Activated naive CD8-positive, alpha-beta T cell treated with anti-CD3 and anti-CD28 coated beads, Interleukin-2, amount 50 U/mL, for 24 hours (primary cell): ENCODE data around the gene CC2D2A.
"Not testable (repeated sequence)": the region's sequence is repeated elsewhere in the genome, so short reads cannot be mapped to it uniquely, and the experiment has no call there.

ENCODE experiments used
- ATAC-seq: fragments of 150-1000 bp; cut with Tn5 transposase; one replicate; pipeline ENCODE4 v1.10.0; 2021
- DNase-seq: peaks from one replicate; pipeline ENCODE4 v3.0.0; 2021
- H3K27ac Mint-ChIP-seq: one replicate; pipeline ENCODE4 v1.8.0; 2021; ENCODE audit warnings: mild to moderate bottlenecking, mixed read lengths
- H3K27me3 Mint-ChIP-seq: one replicate; pipeline ENCODE4 v1.8.0; 2021; ENCODE audit warnings: mixed read lengths
- H3K36me3 Mint-ChIP-seq: one replicate; pipeline ENCODE4 v1.8.0; 2021; ENCODE audit warnings: low read depth, mixed read lengths
- H3K4me1 Mint-ChIP-seq: one replicate; pipeline ENCODE4 v1.8.0; 2021; ENCODE audit warnings: mixed read lengths
- H3K4me3 Mint-ChIP-seq: one replicate; pipeline ENCODE4 v1.8.0; 2021; ENCODE audit warnings: mild to moderate bottlenecking, moderate library complexity, mixed read lengths
- H3K9me3 Mint-ChIP-seq: one replicate; pipeline ENCODE4 v1.8.0; 2021; ENCODE audit warnings: mixed read lengths

Gene CC2D2A

DNA sequence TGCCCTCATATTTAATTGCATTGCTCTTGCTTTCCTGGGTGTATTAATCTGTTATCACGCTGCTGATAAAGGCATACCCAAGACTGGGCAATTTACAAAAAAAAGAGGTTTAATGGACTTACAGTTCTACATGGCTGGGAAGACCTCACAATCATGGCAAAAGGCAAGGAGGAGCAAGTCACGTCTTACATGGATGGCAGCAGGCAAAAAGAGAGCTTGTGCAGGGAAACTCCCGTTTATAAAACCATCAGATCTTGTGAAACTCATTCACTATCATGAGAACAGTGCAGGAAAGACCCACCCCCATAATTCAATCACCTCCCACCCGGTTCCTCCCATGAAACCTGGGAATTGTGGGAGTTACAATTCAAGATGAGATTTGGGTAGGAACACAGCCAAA lies 48.0 kb downstream of the CC2D2A start:
- H3K4me1 Mint-ChIP-seq, H3K9me3 Mint-ChIP-seq, DNase-seq, ATAC-seq, H3K27me3 Mint-ChIP-seq, H3K4me3 Mint-ChIP-seq, H3K27ac Mint-ChIP-seq, H3K36me3 Mint-ChIP-seq: not testable (repeated sequence)

DNA sequence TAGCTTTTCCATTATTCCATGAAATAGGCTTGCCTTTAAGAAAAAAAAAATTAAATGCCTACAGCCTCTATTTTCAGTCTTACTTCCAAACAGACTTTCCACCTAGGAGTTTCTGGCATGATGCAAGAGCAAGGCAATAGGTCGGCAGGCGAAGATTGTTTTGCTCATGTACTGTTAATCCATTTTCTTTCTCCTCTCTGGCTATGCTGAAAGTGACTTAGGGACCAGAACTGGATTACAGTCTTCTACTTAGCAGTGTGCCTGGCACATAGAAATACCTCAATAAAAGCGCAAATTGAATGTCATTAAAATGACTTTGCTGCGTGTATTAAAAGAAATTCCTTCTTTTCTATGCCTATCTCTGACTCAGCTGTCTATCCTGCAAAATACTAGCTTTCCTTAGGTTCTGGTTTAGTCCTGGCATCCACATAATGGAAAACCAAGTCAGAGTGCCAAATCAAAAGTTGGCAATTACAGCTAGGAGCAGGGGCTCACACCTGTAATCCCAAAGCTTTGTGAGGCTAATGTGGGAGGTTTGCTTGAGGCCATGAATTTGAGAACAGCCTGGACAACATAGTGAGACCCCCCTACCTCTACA lies 51.9 kb downstream of the CC2D2A start:
- Mint-ChIP-seq H3K27me3 (no peaks in the 10 kb centered on the region), H3K9me3 (peaks cover 6% of the 10 kb centered on the region), H3K4me1 (no peaks in the 10 kb centered on the region), H3K4me3 (no peak overlapping the region), H3K36me3 (peaks cover 4% of the 10 kb centered on the region), H3K27ac (no peak overlapping the region)
- no peak for ATAC-seq
- DNase-seq, result no peak

DNA sequence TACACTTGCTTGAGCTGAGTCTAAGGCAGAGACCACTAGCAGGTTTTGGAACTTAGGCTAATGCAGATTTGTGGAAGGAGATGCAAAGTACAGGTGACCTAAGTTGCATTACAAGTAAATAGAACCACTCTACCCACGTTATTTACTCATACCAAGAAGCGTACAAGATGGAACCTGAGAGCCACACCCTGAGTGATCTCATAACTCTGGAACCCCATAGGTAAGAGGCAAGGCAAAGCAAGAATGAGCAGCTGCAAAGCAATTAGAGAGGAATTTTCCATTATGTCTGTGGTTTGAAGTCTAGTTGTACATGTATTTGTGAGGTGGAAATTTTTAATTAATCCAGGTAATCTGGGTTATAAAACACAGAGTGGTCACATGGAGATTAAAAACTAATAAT lies 55.4 kb downstream of the CC2D2A start:
- H3K27ac Mint-ChIP-seq, result no peak overlapping the region
- H3K9me3 Mint-ChIP-seq, result no peaks in the 10 kb centered on the region
- no peaks in the 10 kb centered on the region for H3K36me3 Mint-ChIP-seq
- no peaks in the 10 kb centered on the region for H3K27me3 Mint-ChIP-seq
- H3K4me1 Mint-ChIP-seq, result no peaks in the 10 kb centered on the region
- no peak for DNase-seq
- ATAC-seq, result no peak
- no peak overlapping the region for H3K4me3 Mint-ChIP-seq

DNA sequence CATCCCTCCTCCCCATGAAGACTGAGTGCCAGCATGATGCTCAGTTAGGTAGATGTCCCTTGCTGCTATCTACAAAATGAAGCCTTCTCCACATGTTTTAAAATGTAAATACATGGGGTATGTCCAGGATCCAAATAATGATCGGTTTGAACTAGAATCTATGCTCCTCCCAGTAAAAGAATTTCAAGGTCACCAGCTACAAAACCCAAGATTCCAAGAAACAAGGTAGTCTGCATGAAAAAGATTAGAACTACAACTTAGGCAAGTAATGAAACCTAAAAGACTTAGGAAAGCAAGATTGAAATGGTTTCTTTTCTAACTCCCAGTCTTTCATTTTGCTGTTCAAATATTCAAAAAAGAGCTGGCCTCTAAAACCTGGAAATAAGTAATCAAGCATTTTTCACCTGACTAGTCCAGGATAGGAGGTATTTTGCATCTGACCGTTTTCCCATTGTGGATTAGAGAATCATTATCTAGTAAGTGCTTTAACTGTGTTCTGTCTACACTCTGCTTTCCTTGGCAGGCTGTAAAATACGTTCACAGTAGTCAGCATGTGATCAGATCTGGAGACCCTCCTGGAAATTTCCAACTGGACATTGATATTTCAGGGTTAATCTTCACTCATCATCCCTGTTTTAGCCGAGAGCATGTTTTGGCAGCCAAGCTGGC lies 57.4 kb downstream of the CC2D2A start:
- Mint-ChIP-seq H3K9me3 (no peaks in the 10 kb centered on the region), H3K4me3 (no peak overlapping the region)

DNA sequence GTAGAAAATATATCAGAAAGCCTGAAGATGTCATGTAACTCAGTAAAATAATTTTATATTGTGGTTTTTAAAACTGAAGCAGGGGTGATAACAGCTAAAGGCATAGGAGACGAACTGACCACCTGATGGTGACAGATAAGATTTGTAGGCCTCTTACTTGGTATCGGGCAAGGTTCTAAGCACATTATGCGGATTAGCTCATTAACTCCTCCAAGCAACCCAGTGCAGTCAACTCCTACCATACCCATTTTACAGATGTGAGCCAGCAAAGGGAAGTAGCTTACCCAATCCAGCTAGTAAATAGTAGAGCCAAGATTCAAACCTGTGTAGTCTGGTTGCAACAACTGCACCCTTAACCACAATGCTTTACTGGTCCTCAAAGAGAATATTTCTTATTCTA lies 62.1 kb downstream of the CC2D2A start:
- Mint-ChIP-seq H3K4me3 (no peak overlapping the region), H3K9me3 (no peaks in the 10 kb centered on the region), H3K27ac (no peak overlapping the region), H3K36me3 (no peaks in the 10 kb centered on the region), H3K27me3 (no peaks in the 10 kb centered on the region), H3K4me1 (no peaks in the 10 kb centered on the region)
- DNase-seq, result no peak
- ATAC-seq, result no peak

More for the DNA sequence above, 57.4 kb downstream of the CC2D2A start:
- Mint-ChIP-seq H3K27me3 (no peaks in the 10 kb centered on the region), H3K4me1 (no peaks in the 10 kb centered on the region), H3K27ac (no peak overlapping the region), H3K36me3 (no peaks in the 10 kb centered on the region)
- DNase-seq, result no peak
- no peak for ATAC-seq

DNA sequence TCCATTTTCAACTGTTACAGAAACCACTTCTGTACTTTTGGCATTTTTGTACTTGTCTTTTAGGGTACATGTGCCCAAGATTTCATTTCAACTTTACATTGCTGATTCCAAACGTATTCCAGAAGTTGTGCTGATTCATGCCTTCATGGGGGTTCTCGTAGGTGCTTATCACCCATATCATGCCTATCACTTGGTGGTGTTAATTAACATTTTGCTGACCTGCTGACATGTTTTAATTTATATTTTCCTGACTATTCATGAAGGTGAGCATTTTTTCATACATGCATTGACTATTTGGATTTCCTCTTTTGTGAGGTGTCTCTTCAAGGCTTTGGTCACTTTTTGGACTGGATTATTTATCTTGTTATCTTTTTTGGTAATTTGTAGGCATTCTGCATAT lies 64.1 kb downstream of the CC2D2A start:
- no peaks in the 10 kb centered on the region for H3K9me3 Mint-ChIP-seq
- ATAC-seq, result no peak
- peaks cover 2% of the 10 kb centered on the region for H3K36me3 Mint-ChIP-seq
- H3K27ac Mint-ChIP-seq, result no peak overlapping the region
- DNase-seq, result no peak
- no peaks in the 10 kb centered on the region for H3K4me1 Mint-ChIP-seq
- no peaks in the 10 kb centered on the region for H3K27me3 Mint-ChIP-seq
- H3K4me3 Mint-ChIP-seq, result no peak overlapping the region

DNA sequence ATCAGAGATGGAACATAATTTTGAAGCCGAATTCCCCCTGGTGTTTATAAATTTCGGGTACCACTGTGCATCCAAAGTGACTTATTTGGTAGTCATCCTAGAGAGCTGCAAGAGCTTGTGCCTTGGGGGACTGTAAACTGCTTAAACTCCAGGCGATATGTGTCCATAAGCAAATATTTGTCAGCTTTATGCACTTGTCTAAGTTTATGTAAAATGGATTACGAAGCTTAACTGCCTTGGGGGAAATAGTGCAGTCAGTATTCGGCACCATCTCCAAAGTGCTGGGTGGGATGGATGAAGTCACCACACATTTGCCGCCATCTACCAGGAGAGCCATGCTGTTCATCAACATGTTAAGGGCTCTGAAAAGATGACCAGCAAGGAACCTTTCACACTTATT lies 65.9 kb downstream of the CC2D2A start:
- Mint-ChIP-seq H3K27me3 (no peaks in the 10 kb centered on the region), H3K36me3 (peaks cover 2% of the 10 kb centered on the region), H3K9me3 (no peaks in the 10 kb centered on the region), H3K4me3 (no peak overlapping the region), H3K27ac (no peak overlapping the region), H3K4me1 (no peaks in the 10 kb centered on the region)
- DNase-seq (no peak), ATAC-seq (no peak)

DNA sequence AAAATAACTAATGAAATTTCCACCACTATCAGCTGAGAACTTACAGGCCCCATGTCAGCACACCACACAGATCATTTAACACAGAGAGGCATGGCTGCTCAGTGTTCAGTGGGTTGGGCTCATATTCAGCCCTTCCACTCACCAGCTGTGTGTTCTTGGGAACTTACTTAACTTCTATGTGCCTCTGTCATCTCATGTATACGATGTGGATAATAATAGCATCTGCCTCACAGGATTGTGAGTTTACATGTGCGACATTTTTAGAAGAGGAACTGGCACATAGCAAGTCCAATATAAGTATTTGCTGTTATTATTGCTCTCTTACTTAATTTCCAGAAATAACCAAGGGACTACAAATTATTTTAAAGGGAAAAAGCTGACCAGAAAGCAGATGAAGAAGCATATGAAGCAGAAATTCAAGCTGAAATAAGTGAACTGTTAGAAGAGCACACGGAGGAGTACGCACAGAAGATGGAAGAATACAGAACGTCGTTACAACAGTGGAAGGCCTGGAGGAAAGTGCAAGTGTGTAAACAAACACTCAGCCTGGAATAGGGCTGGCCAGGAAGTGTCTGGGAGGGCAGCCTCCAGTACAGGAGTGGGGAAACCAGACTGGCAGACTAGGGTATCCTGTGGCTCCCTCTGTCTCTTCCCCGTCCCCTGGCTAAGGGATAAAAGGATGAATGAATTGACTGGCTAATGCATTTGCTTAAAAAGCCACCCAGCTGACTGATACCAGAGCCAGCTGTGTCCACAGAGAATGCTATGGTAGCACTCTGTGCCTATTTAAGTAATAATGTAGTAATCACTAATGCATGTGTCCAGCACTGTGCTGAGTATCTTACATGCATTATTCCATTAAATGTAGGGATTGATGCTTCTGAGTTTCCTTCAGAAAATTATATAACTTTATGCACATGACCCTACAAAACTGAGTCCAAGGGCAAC lies 67.1 kb downstream of the CC2D2A start:
- ATAC-seq (no peak), DNase-seq (no peak)
- Mint-ChIP-seq H3K4me1 (no peaks in the 10 kb centered on the region), H3K27me3 (no peaks in the 10 kb centered on the region), H3K4me3 (no peak overlapping the region), H3K9me3 (no peaks in the 10 kb centered on the region), H3K27ac (no peak overlapping the region), H3K36me3 (peaks cover 2% of the 10 kb centered on the region)

DNA sequence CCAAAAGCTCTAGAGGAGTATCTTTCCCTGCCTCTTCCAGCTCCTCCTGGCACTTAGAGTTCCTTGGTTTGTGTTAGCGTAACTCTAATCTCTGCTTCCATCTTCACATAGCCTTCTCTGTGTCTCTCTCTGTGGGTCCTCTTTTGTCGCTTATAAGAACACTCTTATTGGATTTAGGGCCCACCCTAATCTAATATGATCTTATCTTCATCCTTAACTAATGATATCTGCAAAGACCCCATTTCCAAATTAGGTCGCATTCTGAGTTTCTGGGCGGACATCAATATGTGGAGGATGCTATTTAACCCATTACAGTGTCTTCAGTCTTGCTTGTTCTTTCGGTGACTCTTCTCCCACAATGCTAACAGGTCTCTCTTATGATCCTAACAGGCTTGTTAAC lies 72.3 kb downstream of the CC2D2A start:
- Mint-ChIP-seq H3K4me1 (no peaks in the 10 kb centered on the region), H3K27ac (no peak overlapping the region), H3K4me3 (no peak overlapping the region), H3K36me3 (peaks cover 6% of the 10 kb centered on the region), H3K27me3 (no peaks in the 10 kb centered on the region), H3K9me3 (no peaks in the 10 kb centered on the region)
- no peak for DNase-seq
- no peak for ATAC-seq

DNA sequence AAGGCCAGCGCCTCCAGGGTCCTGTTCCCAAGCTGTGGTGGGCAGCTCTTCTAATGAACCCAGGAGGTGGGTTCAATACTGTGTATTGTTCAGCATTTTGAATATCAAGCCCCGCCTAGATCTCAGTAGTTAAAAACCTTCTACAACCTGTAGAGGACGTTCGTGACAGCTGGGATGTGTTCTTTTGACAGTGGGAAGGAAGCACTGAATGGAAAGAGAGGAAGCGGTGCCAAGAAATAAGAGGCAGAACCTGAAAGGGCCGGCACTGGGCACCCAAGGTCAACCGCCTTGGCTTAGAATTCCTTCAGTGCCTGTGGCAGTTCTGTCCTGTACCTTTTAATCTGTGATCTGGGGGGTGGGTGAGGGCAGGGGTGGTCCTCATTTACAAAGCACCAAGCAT lies 73.1 kb downstream of the CC2D2A start:
- ATAC-seq (no peak), DNase-seq (no peak)
- no peak overlapping the region for H3K4me3 Mint-ChIP-seq
- H3K27ac Mint-ChIP-seq, result no peak overlapping the region
- peaks cover 4% of the 10 kb centered on the region for H3K36me3 Mint-ChIP-seq
- H3K4me1 Mint-ChIP-seq, result peaks cover 4% of the 10 kb centered on the region
- no peaks in the 10 kb centered on the region for H3K27me3 Mint-ChIP-seq
- no peaks in the 10 kb centered on the region for H3K9me3 Mint-ChIP-seq

DNA sequence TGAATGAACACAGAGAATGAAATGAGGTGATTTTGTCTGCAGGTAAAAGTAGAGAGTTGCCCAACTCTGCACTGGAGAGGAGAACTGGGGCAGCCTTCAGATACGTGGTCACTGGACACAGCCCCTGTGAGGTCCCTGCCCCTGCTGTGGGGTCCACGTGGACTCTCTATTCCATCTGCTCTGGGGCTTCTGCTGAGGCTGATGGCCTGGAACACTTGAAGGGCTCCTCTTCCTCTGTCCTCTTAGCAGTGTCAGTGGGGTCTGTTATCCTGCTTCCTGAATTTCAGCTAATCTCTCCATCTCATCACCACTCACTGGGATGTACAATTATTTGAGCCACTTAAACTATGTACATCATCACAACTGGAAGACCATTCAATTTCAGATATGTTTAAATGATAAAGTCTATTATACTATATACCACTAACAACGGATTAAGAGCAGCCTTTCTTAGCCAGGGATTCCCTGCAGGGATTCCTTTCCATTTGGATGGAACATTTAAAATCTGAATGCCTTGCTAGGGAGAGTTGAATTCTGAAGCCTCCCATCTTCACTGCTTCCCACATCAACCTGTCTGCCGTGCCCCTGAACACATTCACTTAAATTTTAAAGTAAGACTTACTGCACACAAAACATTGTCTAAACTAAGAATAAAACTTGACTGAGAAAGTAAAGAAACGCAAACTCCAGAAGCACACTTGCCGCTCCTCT lies 74.0 kb downstream of the CC2D2A start:
- Mint-ChIP-seq H3K4me3 (no peak overlapping the region), H3K9me3 (no peaks in the 10 kb centered on the region), H3K4me1 (peaks cover 8% of the 10 kb centered on the region), H3K36me3 (peaks cover 4% of the 10 kb centered on the region), H3K27ac (no peak overlapping the region), H3K27me3 (no peaks in the 10 kb centered on the region)
- no peak for DNase-seq
- no peak for ATAC-seq

DNA sequence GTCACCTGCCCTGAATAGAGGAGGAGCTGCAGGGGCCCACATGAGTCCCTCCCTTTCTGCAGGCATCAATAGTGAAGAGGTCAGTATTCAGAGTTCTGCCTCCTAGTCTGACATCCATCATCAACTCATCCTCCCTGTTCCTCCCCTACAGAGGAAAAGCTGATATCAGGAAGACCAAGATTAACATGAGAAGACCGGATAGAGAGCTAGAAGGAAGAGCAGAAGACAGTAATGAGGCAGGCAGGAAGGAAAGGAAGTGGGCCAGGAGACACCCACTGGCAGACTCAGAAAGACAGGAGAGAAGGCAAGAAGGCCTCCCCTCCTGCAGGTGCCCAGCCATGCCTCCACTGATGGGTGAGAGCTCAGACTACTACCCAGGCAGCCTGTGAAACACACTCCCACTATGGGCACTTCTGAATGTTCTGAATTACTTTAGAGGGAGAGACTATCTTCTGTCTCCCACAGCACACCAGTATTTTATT lies 74.6 kb downstream of the CC2D2A start:
- DNase-seq (no peak), ATAC-seq (no peak)
- H3K27me3 Mint-ChIP-seq, result no peaks in the 10 kb centered on the region
- peaks cover 8% of the 10 kb centered on the region for H3K4me1 Mint-ChIP-seq
- H3K36me3 Mint-ChIP-seq, result peaks cover 4% of the 10 kb centered on the region
- no peak overlapping the region for H3K27ac Mint-ChIP-seq
- no peaks in the 10 kb centered on the region for H3K9me3 Mint-ChIP-seq
- no peak overlapping the region for H3K4me3 Mint-ChIP-seq

DNA sequence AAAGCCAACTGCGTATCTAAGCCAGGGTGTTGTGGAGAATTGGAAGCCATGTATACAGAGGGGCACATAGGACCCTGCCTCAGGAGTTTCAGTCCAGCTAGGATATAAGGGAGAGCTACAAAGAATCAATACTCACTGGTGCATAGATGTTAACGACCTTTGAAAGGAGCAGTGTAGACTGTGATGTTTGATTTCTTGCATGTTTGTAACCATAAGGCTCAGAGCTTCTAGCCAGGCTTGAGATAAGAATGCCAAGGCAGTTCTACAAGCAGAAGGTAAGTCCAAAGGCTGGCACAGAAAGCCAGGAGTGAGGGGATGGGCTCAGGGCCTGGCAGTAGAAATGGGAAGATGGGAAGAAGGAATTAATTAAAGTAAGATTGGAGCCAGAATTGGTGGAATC lies 75.7 kb downstream of the CC2D2A start:
- Mint-ChIP-seq H3K4me3 (no peak overlapping the region), H3K4me1 (peaks cover 8% of the 10 kb centered on the region), H3K9me3 (no peaks in the 10 kb centered on the region), H3K27ac (no peak overlapping the region), H3K36me3 (peaks cover 4% of the 10 kb centered on the region), H3K27me3 (no peaks in the 10 kb centered on the region)
- ATAC-seq (no peak), DNase-seq (no peak)

DNA sequence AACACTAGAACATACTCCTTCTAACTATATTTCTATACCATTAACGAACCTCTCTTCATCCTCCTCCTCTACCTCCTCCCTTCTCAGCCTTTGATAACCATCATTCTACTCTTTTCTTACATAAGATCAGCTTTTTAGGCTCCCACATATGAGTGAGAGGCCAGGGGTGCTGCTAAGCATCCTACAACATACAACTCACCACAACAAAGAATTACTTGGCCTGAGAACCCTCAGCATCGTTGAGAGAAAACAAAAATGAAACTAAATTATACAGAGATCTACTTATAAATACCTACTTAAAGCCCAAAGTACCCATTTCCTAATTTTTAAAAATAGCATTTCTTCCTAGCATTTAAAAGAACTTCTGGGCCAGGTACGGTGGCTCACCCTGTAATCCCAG lies 77.7 kb downstream of the CC2D2A start:
- no peak for DNase-seq
- Mint-ChIP-seq H3K4me3 (peak overlapping the region; percentile 28), H3K27ac (peak overlapping the region; percentile 66), H3K27me3 (no peaks in the 10 kb centered on the region), H3K9me3 (no peaks in the 10 kb centered on the region), H3K4me1 (peaks cover 8% of the 10 kb centered on the region), H3K36me3 (peaks cover 4% of the 10 kb centered on the region)
- ATAC-seq, result peak; percentile 43
